GM19372 (cell line): ENCODE results near the gene EHMT1.

Experiments
- ATAC-seq: cut with Tn5 transposase; IDR thresholded peaks from one replicate; pipeline ENCODE4 v1.9.1; 2021; ENCODE audit warnings: mild to moderate bottlenecking, low read depth, moderate library complexity; ENCODE audit not compliant: unreplicated experiment

Gene EHMT1

GRCh38 chr9:137670391-137671195, 51.8 kb downstream of the EHMT1 start:
- ATAC-seq = no peak

GRCh38 chr9:137671196-137671538, 52.4 kb downstream of the EHMT1 start:
- no peak for ATAC-seq

DNA sequence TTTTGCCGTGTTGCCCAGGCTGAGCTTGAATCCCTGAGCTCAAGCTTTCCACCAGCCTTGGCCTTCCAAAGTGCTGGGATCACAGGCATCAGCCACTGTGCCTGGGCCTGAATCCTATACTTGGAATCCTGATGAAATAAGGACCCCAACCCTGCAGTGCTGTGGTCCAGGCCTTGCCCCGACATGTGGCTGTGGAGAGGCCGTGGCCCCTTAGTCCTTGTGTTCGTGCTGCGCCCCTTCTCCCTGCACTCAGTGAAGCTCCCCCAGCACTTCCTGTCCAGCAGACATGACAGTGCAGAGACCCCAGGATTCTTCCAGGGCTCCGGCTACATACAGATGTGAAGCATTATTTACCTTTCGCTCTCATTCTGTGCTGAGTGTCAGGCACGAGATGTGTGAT, 52.9 kb downstream of the EHMT1 start:
- no peak for ATAC-seq

DNA sequence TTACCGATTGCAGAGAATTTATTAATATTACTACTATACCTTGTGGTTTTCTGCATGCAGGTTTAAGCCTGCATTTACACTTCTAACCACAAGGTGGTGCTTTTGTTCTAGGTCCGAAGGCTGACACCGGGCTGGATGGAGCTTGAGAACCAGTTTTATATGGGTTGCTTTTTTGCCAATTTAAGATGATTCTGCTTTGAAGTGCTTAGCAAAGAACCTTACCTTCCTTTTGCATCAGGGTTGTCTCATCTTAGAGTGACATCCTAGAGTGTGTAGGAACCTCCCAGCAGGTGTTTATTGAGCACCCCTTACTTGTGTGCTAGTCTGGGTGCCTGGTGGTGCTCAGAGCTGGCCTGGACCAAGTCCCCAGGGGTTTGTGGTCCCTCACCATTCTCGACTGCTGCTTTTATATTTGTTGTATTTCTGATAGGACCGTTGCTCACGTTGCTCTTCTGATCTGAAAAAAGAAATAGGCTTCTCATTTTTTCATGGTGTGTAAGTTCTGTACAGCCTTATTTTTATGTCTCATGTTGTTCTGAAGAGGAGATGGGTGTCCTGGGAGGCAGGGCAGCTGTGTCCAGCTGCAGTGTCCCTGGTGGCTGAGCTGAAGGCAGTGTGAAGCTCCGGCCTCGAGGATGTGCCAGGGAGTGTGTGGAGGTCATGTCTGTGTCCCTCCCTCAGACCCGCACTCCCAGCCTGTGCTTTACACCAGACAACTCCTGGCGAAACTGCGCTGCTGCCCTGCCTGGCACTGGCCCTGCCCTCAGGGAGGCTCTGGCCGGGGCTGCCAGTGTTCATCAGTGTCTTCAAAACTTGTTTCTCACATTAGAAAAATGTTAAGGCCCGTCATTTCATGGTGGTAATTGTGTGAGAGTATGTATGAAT, 54.3 kb downstream of the EHMT1 start:
- ATAC-seq = peak; percentile 68

DNA sequence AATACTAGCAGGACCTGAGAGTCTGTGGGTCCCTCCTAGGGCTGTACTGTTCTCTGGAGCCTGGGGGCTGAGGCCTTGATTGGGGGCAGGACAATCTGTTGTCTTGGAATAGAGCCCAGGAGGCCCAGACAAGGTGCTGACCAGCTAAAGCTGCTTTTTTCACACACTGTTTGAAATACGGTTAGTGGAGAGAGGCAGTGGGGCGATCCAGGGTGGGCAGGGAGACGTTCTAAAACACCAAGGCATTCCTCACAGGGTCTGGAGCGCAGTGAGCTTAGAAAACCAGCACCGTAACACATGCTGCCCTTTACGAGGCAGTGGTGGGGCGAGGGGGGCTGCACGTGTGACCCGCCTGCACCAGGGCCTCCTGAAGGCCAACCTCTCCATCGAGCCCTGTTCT, 55.1 kb downstream of the EHMT1 start:
- no peak for ATAC-seq

GRCh38 chr9:137674307-137674975, 55.6 kb downstream of the EHMT1 start:
- no peak for ATAC-seq

DNA sequence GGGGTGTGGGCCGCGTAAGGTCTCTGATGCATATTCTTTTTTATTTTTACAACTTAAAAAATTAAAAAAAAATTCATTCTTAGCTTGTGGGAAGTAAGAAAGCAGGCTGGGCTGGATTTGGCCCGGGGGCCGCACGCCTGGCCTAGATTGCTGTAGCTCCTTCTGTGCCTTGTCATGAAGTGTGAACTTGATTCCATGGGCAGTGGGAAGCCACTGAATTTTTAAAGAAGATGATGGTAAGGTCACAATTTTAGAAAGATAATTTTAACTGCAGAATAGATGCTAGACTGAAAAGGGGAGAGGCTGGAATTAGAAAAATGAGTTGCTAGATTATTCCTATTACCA, 56.1 kb downstream of the EHMT1 start:
- no peak for ATAC-seq

GRCh38 chr9:137676998-137677397, 58.2 kb downstream of the EHMT1 start:
- ATAC-seq = no peak

GRCh38 chr9:137678202-137678601, 59.4 kb downstream of the EHMT1 start:
- ATAC-seq = no peak

DNA sequence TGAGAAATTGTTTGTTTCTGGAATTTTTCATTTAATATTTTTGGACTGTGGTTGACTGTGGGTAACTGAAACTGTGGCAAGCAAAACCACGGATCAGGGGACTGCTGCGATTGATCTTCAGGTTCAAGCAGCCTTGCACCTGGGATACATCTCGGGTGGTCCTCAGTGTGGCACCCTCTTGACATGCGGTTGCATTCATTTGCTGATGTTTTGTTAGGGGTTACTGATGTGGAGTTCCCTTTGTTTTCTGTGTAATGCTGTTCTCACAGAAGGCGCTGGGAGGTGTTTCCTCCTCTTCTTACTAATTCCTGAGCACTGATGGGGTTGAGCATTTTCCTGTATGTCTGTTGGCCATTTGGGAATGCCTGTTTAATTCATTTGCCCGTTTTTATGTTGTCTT, 60.4 kb downstream of the EHMT1 start:
- ATAC-seq = no peak

GRCh38 chr9:137679695-137680305, 61.0 kb downstream of the EHMT1 start:
- no peak for ATAC-seq

DNA sequence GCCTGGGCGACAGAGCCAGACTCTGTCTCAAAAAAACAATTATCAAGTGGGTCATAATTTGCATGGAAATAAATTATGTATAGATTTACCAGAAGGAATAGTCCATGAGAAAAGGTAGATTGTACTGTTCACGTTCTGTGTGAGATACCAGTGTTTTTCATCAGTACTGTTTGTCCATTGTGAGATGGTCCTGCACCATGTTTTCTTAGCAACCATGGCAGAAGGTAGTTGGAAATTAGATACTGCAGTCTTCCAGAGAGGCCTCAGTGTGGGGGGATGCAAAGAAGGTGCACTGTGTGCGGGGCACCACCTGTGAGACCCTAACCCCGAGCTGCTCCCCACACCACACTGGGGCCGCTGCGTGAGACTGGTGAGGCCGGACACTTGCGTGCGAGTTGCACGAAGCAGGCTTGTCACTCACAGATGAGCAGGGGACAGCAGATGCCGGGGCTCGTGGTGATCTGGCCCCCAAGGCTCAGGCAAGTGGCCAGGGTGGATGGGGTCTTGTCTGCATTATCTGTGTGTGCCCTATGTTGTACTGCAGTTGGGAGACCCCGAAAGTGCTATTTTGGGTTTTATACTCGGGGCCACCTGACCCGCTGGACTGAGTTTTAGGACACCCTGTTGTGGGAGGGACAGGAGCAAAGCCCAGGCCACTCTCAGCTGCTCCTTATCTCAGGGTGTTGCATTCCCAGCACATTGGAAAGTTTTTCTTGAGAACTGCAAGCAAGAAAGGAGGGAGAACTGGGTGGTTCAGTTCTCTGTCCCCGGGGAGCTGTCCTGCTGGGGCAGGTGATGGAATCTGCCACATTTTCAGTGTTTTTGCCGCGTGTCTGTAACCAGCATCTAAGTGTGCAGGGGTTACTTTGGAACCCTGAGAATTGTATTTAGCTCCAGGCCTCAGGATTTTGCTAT, 61.9 kb downstream of the EHMT1 start:
- no peak for ATAC-seq

DNA sequence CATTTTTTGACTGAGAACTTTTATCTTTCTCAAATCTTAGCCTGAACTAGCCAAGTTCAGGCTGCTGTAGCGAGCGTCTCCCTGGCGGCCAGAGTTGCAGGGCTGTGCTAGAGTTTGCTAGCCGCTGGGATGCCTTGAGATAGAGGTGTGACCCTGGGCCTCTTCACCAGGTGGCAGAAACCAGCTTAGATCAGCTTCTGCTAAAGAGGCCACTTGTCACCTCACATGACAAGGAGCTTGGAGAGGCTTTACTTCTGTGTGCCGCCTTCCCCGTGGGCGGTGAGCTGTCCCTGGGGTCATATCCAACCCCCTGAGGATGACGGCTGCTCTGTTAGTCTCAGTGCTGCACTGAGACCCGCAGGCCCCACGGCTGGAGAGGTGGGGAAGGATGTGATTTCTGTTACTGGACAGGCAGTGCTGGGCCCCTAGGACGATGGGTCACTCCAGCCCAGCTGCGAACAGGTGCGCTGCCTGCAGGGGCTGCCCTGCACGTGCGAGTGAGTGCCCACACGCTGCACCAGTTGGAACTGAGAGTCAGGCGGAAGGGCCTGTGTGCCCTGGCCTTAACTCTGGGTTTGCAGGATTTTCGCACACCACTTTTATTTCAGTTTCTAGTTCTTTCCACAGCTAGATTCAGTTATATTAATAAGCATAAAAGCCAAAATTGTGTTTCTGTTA, 63.8 kb downstream of the EHMT1 start:
- no peak for ATAC-seq

DNA sequence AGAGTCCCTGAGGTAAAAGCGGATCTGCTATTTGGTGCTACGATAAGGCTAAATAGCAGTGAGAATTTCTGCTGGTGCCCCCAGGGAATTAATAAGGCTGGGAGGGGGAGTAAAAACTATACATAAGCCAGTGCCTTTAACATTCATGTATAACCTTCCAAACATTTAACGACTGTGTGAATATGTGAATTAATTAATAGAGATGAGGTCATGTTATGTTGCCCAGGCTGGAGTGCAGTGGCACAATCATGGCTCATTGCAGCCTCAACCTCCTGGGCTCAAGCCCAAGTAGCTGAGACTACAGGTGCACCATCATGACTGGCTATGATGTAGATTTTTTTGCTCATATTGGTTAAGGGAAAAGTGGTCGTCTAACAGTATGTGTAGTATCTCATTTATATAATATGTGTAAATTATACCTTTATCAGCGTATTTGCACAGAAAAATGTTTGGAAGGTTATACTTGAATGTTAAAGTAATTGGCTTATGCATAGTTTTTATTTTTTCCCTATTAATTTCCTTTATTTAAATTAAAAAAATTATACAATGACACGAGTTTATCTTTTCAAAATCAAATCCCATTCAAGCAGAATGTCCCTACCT, 64.6 kb downstream of the EHMT1 start:
- no peak for ATAC-seq

DNA sequence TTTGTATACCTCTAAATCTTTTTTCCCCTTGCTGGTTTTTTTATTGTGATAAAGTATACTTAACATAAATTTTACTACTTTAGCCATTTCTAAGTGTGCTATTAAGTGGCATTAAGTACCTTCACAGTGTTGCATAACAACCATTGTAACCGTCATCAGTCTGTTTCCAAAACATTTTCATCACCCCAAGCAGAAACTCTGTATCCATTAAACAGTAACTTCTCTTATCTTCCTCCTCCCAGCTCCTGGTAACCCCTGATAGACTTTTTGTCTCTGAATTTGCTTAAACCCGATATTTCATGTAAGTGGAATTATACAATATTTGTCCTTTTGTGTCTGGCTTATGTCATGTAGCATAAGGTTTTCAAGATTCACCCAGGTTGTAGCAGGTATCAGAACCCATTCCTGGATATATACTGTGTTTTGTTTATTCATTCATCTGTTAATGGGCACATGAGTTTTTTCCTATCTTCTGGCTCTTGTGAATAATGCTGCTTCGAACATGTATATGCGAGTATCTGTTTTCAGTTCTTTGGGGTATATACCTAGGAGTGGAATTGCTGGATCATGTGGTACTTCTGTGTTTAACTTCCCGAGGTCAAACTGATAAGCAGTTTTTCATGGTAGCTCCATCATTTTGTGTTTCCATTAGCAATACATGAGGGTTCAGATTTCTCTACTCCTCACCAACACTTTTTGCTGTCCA, 66.4 kb downstream of the EHMT1 start:
- no peak for ATAC-seq

DNA sequence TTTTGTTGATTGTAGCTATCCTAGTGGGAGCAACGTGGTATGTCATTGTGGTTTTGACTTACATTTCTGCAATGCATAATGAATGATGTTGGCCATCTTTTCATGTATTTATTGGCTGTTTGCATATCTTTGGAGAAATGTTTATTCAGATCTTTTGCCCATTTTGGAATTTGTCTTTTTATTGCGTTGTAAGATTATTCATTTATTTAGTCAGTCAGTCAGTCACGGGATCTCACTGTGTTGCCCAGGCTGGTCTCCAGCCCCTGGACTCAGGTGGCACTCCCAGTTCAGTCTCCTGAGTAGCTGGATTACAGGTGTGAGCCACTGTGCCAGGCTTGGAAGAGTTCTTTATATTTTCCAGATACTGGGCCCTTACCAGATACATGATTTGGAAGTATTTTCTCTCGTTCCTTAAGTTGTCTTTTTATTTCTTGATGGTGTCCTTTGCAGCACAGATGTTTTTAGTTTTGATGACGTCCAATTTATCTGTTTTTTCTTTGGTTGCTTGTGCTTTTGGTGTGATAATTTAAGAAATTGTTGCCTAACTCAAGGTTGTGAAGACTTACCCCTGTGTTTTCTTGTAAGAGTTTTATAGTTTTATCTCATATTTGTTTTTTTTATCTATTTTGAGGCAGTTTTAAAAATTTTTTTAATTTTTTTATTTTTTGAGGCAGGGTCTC, 67.1 kb downstream of the EHMT1 start:
- no peak for ATAC-seq

DNA sequence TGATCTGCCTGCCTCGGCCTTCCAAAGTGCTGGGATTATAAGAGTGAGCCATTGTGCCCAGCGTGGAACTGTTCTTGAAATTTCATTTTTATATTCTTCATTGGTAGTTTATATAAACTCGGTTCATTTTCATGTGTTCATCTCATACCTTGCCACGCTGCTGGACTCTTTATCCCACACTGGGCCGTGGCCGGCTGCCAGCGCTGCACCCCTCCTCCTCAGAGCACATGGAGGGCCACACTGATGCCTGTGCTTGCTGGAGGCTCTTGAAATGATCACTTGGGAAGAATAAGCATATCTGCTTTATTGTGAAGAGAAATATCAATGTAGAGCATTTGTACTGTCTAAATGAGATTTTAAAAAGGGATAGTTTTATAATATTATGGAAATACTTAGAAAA, 69.5 kb downstream of the EHMT1 start:
- ATAC-seq = no peak

DNA sequence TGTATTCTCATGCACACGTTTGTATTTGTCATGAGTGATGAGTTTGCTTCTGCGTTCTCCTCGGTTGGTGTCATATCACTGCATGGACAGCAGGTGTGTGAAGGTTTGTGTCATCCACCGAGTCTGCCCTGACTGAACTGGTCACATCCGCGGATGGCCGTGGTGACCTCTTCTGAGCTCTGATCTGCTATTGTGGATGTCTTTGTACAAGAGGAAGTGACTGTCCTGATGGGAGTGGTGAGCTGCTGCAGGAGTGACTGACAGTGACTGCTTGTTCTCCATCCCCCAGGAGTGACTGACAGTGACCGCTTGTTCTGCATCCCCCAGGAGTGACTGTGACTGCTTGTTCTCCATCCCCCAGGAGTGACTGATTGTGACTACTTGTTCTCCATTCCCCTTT, 69.9 kb downstream of the EHMT1 start:
- no peak for ATAC-seq
